Ecto neural progenitor cell (in vitro differentiated cells): ENCODE measurements around the gene ANKS1B.
"Not testable (repeated sequence)": the region's sequence is repeated elsewhere in the genome, so short reads cannot be mapped to it uniquely, and the experiment has no call there.

Experiments used
- DNase-seq: peaks from one replicate; pipeline ENCODE4 v3.0.0-alpha.2; 2018; ENCODE audit warnings: low spot score

Gene ANKS1B

DNA sequence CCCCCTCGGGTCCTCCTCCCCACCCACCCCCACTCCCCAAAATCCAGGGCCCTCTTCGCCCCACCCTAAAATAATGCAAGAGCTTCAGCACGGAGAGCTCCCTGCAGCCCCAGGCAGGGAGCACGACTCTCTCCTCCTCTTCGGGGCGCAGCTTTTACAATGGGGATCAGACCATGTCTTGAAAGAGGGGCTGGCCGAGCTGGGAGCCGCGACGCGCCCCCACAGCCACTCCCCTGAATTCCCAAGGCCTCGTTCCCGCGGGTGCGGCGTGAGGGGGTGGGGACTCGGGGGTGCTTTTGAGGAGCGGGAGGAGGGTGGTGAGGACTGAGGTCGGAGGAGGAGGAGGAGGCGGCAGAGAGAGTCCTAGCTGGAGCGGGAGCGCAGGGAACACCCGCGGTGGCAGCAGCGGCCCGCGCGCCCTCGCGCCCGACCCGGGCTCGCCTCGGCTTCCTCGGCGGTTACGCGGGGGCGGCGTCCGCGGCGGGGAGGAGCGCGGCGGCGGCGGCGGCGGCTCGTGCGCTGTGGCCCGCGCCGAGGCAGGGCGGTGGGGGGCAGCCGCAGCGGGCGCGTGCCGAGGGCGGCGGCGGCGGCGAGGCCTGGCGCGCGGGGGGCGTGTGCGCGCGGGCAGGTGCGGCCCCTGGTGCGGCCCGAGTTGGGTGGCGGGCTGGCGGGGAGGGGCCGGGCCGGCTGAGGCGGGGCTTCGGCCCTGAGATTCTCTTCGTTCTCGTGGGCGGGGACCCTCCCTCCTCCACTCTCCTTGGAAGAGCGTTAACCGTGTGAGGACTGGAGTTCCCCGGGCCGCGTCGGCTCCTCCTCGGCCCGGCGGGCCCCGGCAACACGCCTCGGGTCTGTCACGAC, at the start of gene ANKS1B:
Gene ANKS1B (minus strand): TSS at position 666 of the 858 bp plus-strand sequence. CDS start 699 bp downstream, outside the sequence.
- DNase-seq: peak; percentile 88

DNA sequence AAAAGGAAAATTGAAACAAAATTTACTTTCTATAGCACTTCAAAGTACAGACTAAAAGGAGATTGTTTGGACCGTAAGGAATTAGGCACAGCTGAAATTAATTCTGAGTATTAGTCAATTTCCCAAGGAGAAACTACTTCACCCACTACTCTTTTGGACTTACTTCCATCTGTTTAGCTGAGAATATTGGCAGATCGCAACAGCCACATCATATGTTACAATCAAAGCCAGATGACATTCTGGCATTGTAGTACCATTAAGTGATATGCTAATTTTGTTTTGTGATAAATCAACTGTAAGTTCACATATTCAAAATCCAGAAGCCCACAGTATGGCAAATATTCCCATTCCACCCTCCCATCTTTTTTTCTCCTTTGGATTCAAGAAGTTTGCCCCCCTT, 47.1 kb upstream of the ANKS1B start:
- no peak for DNase-seq

GRCh38 chr12:100027671-100028070, 42.9 kb upstream of the ANKS1B start:
- no peak for DNase-seq

DNA sequence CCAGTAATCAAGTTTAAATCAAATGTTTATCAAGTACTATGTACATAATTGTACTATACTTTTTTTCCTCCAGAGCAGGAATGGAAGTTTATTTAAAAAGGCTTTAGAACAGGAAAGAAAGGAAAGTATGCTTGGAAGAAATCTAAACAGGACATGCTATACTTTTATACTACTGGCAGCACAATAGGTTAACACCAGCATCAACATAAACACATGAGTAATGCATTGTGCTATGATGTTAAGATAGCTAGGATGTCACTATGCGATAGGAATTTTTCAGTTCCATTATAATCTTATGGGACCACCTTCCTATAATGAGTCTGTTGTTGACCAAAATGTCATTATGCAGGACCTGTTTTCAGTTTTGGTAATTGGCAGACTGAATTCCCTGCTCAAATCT, 41.5 kb upstream of the ANKS1B start:
- DNase-seq: no peak

GRCh38 chr12:100024974-100025555, 40.3 kb upstream of the ANKS1B start:
- DNase-seq: no peak

DNA sequence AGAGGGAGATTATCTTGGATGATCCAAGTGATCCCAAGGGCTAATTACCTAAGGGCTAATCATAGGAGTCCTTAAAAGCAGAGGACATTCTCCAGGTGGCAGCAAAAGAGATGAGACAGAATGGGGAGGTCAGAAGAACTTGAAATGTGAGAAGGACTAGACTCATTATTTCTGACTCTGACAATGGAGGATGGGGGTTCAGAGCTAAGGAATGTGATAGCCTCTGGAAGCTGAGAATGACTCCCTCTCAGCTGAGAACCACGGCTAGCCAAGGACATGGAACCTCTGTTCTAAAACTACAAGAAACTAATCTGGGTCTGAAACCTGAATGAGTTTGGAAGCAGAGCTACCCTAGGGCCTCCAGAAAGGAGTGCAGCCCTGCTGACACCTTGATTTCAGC, 35.6 kb upstream of the ANKS1B start:
- no peak for DNase-seq

DNA sequence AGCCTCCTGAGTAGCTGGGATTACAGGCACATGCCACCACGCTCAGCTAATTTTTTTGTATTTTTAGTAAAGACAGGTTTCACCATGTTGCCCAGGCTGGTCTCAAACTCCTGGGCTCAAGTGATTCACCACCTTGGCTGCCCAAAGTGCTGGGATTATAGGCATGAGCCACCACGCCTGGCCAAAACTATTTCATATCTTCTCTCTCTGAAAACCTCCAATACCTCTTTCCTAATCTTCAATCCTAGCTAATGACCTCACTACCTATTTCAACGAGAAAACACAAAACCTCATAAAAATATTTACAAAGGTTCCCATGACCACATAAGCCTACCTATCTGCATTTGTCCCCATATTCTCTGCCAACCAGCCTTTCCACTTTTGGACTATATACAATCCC, 32.3 kb upstream of the ANKS1B start:
- no peak for DNase-seq

GRCh38 chr12:100016304-100016703, 31.6 kb upstream of the ANKS1B start:
- DNase-seq: not testable (repeated sequence)

DNA sequence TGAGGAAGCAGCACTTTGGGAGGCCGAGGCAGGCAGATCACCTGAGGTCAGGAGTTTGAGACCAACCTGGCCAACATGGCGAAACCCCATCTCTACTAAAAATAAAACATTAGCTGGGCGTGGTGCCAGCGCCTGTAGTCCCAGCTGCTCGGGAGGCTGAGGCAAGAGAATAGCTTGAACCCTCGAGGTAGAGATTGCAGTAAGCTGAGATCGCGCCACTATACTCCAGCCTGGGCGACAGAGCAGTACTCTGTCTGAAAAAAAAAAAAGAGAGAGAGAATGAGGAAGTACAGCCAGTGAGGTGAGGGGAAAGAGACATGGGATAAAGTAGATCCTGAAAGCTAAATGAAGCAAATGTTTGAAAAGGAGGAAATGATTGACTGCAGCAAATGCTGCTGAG, 21.1 kb upstream of the ANKS1B start:
- DNase-seq: not testable (repeated sequence)

DNA sequence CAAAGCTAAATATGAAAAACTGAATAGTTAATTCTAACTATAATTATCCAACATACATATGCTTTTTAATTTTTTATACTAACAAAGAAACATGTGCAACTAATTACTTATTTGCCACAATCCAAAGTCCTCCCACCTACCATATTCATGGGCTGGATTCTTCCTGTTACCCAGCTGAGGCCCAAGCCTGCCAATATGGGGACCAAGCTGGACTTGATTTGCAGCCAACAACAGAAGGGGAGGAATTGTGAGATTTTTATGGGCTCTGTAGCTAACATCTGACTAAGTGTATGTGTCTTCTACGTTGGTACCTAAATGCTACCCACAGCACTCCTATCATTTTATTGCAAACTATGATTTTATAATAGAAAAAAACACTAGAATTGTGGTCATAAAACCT, 13.1 kb upstream of the ANKS1B start:
- DNase-seq: no peak

GRCh38 chr12:99996095-99996494, 11.4 kb upstream of the ANKS1B start:
- DNase-seq: no peak

GRCh38 chr12:99985631-99986030, 895 bp upstream of the ANKS1B start:
- DNase-seq: no peak

GRCh38 chr12:99985129-99985570, 414 bp upstream of the ANKS1B start:
- DNase-seq: no peak

GRCh38 chr12:99983456-99984258, 1.1 kb downstream of the ANKS1B start:
- peak; percentile 69 for DNase-seq

GRCh38 chr12:99981639-99982190, 3.0 kb downstream of the ANKS1B start:
- no peak for DNase-seq

DNA sequence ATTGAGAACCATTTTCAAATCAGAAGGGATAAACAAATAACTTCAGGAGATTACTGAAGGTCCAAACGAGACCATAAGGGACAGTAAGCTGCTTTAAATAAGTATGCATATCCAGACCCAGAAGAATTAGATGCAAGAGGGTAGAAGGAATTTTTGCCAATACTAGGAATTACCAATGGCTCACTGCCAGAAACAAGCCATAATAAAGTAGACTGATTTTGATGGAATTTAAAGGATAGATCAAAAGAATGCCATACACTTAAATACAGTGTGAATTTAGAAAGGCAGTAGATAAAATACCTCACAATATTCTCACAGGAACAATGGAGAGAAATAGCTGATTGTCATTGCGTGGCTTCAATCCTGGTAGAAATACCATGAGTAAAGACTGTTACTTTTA, 5.3 kb downstream of the ANKS1B start:
- DNase-seq: no peak

GRCh38 chr12:99978152-99978551, 6.6 kb downstream of the ANKS1B start:
- no peak for DNase-seq

- DNase-seq: no peak
Observed at GRCh38 chr12:99977550-99977949, 7.2 kb downstream of the ANKS1B start.

GRCh38 chr12:99976762-99977161, 8.0 kb downstream of the ANKS1B start:
- DNase-seq: no peak

- no peak for DNase-seq
Observed at GRCh38 chr12:99975321-99975720, 9.4 kb downstream of the ANKS1B start.

- no peak for DNase-seq
Observed at GRCh38 chr12:99974146-99974545, 10.6 kb downstream of the ANKS1B start.

DNA sequence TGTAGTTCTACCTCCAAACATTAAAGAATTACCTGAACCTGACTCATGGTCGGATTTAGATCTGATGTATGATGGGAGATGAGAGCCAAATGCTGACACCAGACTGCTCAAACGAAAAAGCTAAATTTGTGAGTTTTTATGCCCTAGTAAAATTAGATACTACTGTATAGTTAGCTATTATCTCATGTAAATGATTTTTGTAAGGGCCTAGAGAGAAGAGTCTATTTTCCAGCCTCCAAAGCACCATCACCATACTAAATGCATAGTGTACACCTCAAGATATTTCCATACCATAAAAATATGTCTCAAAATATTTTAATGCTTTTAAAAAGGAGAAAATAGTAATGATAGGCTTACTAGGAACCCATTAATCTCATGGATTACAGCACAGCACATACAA, 18.3 kb downstream of the ANKS1B start:
- no peak for DNase-seq
